WTC11 (cell line): ENCODE results near the gene THSD7B. TPM values are rescaled to one million over a fixed set of nuclear protein-coding genes. Genes with fewer than 3 reads are reported as not detected.
A peak's percentile ranks its signal among the peaks of the same experiment; 100 is the strongest.

ENCODE experiments used
- ATAC-seq: fragments of 200-7000 bp; cut with Tn5 transposase; 2 replicates; pipeline ENCODE4 v1.10.0; 2021; ENCODE audit warnings: mild to moderate bottlenecking, moderate library complexity
- CTCF ChIA-PET: fragments of 300-600 bp; sonication (Branson Sonifier 250); formaldehyde crosslinking; loops from one replicate; lab custom pipeline; 2021; ENCODE audit warnings: antibody characterized with exemption; lab: Charles Lee
- POLR2A ChIA-PET: fragments of 350-600 bp; sonication (Branson Sonifier 250); formaldehyde crosslinking; loops from one replicate; lab custom pipeline; 2021; ENCODE audit warnings: antibody characterized with exemption; lab: Charles Lee
- DNase-seq: peaks from one replicate; pipeline ENCODE4 v3.0.0; 2021; ENCODE audit warnings: low spot score
- H3K27ac Mint-ChIP-seq: 2 replicates; pipeline ENCODE4 v1.8.0; 2021; ENCODE audit warnings: mixed read lengths
- H3K27me3 Mint-ChIP-seq: 2 replicates; pipeline ENCODE4 v1.8.0; 2021; ENCODE audit warnings: low read depth, mild to moderate bottlenecking, moderate library complexity, mixed read lengths
- H3K36me3 Mint-ChIP-seq: 2 replicates; pipeline ENCODE4 v1.8.0; 2021; ENCODE audit warnings: mixed read lengths
- H3K4me1 Mint-ChIP-seq: 2 replicates; pipeline ENCODE4 v1.8.0; 2022; ENCODE audit warnings: mixed read lengths
- H3K4me3 Mint-ChIP-seq: 2 replicates; pipeline ENCODE4 v1.8.0; 2021; ENCODE audit warnings: mild to moderate bottlenecking, moderate library complexity, mixed read lengths
- H3K9me3 Mint-ChIP-seq: 2 replicates; pipeline ENCODE4 v1.8.0; 2021; ENCODE audit warnings: mixed read lengths
- AFF4 ChIP-seq: sonication (generic); formaldehyde crosslinking; IDR thresholded peaks from 2 replicates; pipeline ENCODE4 v1.8.1; 2023; ENCODE audit warnings: mild to moderate bottlenecking, missing genetic modification reagents, borderline replicate concordance
- ATF2 ChIP-seq: sonication (generic); formaldehyde crosslinking; IDR thresholded peaks from 2 replicates; pipeline ENCODE4 v1.8.1; 2022; ENCODE audit warnings: low read depth, missing genetic modification reagents, borderline replicate concordance
- ATF3 ChIP-seq: sonication (generic); formaldehyde crosslinking; conservative IDR thresholded peaks from 2 replicates; pipeline ENCODE4 v1.8.1; 2022; ENCODE audit warnings: mild to moderate bottlenecking, missing genetic modification reagents
- CREM ChIP-seq: sonication (generic); formaldehyde crosslinking; IDR thresholded peaks from 2 replicates; pipeline ENCODE4 v1.8.1; 2022; ENCODE audit warnings: mild to moderate bottlenecking, missing genetic modification reagents, moderate library complexity
- E2F4 ChIP-seq: sonication (generic); formaldehyde crosslinking; IDR thresholded peaks from 2 replicates; pipeline ENCODE4 v1.8.1; 2022; ENCODE audit warnings: low read depth, mild to moderate bottlenecking, moderate library complexity, missing genetic modification reagents, borderline replicate concordance
- E2F5 ChIP-seq: sonication (generic); formaldehyde crosslinking; IDR thresholded peaks from 2 replicates; pipeline ENCODE4 v1.8.1; 2022; ENCODE audit warnings: mild to moderate bottlenecking, moderate library complexity, missing genetic modification reagents
- ELF4 ChIP-seq: sonication (generic); formaldehyde crosslinking; IDR thresholded peaks from 2 replicates; pipeline ENCODE4 v1.8.1; 2022; ENCODE audit warnings: low read depth, mild to moderate bottlenecking, moderate library complexity, missing genetic modification reagents
- FOXP4 ChIP-seq: sonication (generic); formaldehyde crosslinking; IDR thresholded peaks from 2 replicates; pipeline ENCODE4 v1.8.0; 2022; ENCODE audit warnings: mild to moderate bottlenecking, missing genetic modification reagents
- IRF1 ChIP-seq: sonication (generic); formaldehyde crosslinking; IDR thresholded peaks from 2 replicates; pipeline ENCODE4 v1.8.0; 2023; ENCODE audit warnings: missing genetic modification reagents
- IRF2 ChIP-seq: sonication (generic); formaldehyde crosslinking; IDR thresholded peaks from 2 replicates; pipeline ENCODE4 v1.8.0; 2022; ENCODE audit warnings: low read depth, missing genetic modification reagents, borderline replicate concordance
- JUN ChIP-seq: sonication (generic); formaldehyde crosslinking; IDR thresholded peaks from 2 replicates; pipeline ENCODE4 v1.8.0; 2023; ENCODE audit warnings: mild to moderate bottlenecking, missing genetic modification reagents
- MAX ChIP-seq: sonication (generic); formaldehyde crosslinking; IDR thresholded peaks from 2 replicates; pipeline ENCODE4 v1.8.0; 2022; ENCODE audit warnings: mild to moderate bottlenecking, missing genetic modification reagents
- MXD4 ChIP-seq: fragments of 250-450 bp; sonication (Bioruptor Pico); IDR thresholded peaks from 2 replicates; pipeline ENCODE4 v1.8.0; 2021; ENCODE audit warnings: mild to moderate bottlenecking, moderate library complexity, borderline replicate concordance
- NR2C2 ChIP-seq: sonication (generic); formaldehyde crosslinking; IDR thresholded peaks from 2 replicates; pipeline ENCODE4 v1.8.0; 2022; ENCODE audit warnings: mild to moderate bottlenecking, missing genetic modification reagents
- NR3C1 ChIP-seq: sonication (generic); formaldehyde crosslinking; conservative IDR thresholded peaks from 2 replicates; pipeline ENCODE4 v1.8.1; 2023; ENCODE audit warnings: low read depth, mild to moderate bottlenecking, missing genetic modification reagents
- RORB ChIP-seq: fragments of 250-450 bp; sonication (Bioruptor Pico); IDR thresholded peaks from 2 replicates; pipeline ENCODE4 v1.9.0; 2021; ENCODE audit warnings: mild to moderate bottlenecking
- TCF7 ChIP-seq: sonication (generic); formaldehyde crosslinking; IDR thresholded peaks from 2 replicates; pipeline ENCODE4 v1.8.0; 2022; ENCODE audit warnings: mild to moderate bottlenecking, low read depth, missing genetic modification reagents, moderate library complexity
- ZBTB21 ChIP-seq: sonication (generic); formaldehyde crosslinking; IDR thresholded peaks from 2 replicates; pipeline ENCODE4 v1.8.1; 2023; ENCODE audit warnings: mild to moderate bottlenecking, missing genetic modification reagents, borderline replicate concordance
- ZNF121 ChIP-seq: sonication (generic); formaldehyde crosslinking; IDR thresholded peaks from 2 replicates; pipeline ENCODE4 v1.8.0; 2023; ENCODE audit warnings: missing genetic modification reagents
- ZNF263 ChIP-seq: sonication (generic); formaldehyde crosslinking; IDR thresholded peaks from 2 replicates; pipeline ENCODE4 v1.8.1; 2022; ENCODE audit warnings: low read depth, mild to moderate bottlenecking, moderate library complexity, missing genetic modification reagents
- total RNA-seq: library from RNA; stranded (reverse); gene quantifications from 3 replicates; pipeline ENCODE4 v1.2.3, GENCODE V29; 2021

Gene THSD7B
- total RNA-seq, 1 experiment from 2014 or later = 2.9 TPM

GRCh38 chr2:136764452-136765255 is 691 bp upstream of the THSD7B start (continued):
- TF ChIP-seq IRF1 (CRISPR knock-in tag) (0 out of 2 replicates have a peak, but pooled peaks have one; percentile 50), FOXP4 (peak; percentile 72; the same call in 1 of the 2 replicates), ZNF263 (CRISPR knock-in tag) (no peak), MAX (peak; percentile 95), ZBTB21 (CRISPR knock-in tag) (peak; percentile 66), ATF3 (CRISPR knock-in tag) (no peak), IRF2 (no peak), MXD4 (CRISPR knock-in tag) (no peak)

GRCh38 chr2:136766073-136766404 is 694 bp downstream of the THSD7B start:
- ATAC-seq = peak; percentile 5; the same call in 1 of the 2 replicates
- no peak for DNase-seq
- Mint-ChIP-seq H3K27me3 (peaks cover 72% of the 10 kb centered on the region), H3K27ac (no peak overlapping the region), H3K4me1 (peaks cover 18% of the 10 kb centered on the region), H3K4me3 (peak overlapping the region; percentile 87), H3K9me3 (no peaks in the 10 kb centered on the region), H3K36me3 (no peaks in the 10 kb centered on the region)
- ChIA-PET CTCF (interaction anchor here (0.6 to 1.6 kb wide), 3 partner anchors 29 to 342 kb away, joined by 5 to 6 read pairs (median 5); no protein-coding TSS in a partner anchor), POLR2A (interaction anchor here (0.7 kb wide), 1 partner anchor 75 kb away, joined by 3 read pairs; no protein-coding TSS in a partner anchor)
- no peak for TF ChIP-seq RORB (CRISPR knock-in tag)
- TF ChIP-seq IRF1 (CRISPR knock-in tag) = no peak
- no peak for TF ChIP-seq CREM (CRISPR knock-in tag)
- no peak for TF ChIP-seq E2F5 (CRISPR knock-in tag)
- no peak for TF ChIP-seq AFF4 (CRISPR knock-in tag)
- TF ChIP-seq ATF3 (CRISPR knock-in tag) = no peak
- TF ChIP-seq NR2C2 (CRISPR knock-in tag) = no peak
- no peak for TF ChIP-seq TCF7 (CRISPR knock-in tag)
- TF ChIP-seq ZNF121 (CRISPR knock-in tag) = no peak
- no peak for TF ChIP-seq ATF2 (CRISPR knock-in tag)
- no peak for TF ChIP-seq JUN (CRISPR knock-in tag)
- no peak for TF ChIP-seq NR3C1 (CRISPR knock-in tag)
- no peak for TF ChIP-seq ELF4 (CRISPR knock-in tag)
- no peak for TF ChIP-seq E2F4 (CRISPR knock-in tag)
